ENCODE results near the gene PHF2. TPM values are rescaled to one million over a fixed set of nuclear protein-coding genes. Genes with fewer than 3 reads are reported as not detected.
A peak's percentile ranks its signal among the peaks of the same experiment; 100 is the strongest.
"Not testable (repeated sequence)": the region's sequence is repeated elsewhere in the genome, so short reads cannot be mapped to it uniquely, and the experiment has no call there.

The PHF2 gene
- total RNA-seq, 1 experiment from 2014 or later, result 32.2 TPM

GRCh38 chr9:93661591-93661990 lies 85.2 kb downstream of the PHF2 start:
- Histone ChIP-seq H3K27me3 (no peaks in the 10 kb centered on the region), H3K27ac (no peak overlapping the region), H3K36me3 (peaks cover 8% of the 10 kb centered on the region)

GRCh38 chr9:93662016-93662638 lies 85.7 kb downstream of the PHF2 start:
- Histone ChIP-seq H3K27me3 (no peaks in the 10 kb centered on the region), H3K4me1 (no peaks in the 10 kb centered on the region), H3K27ac (no peak overlapping the region), H3K36me3 (peaks cover 8% of the 10 kb centered on the region), H3K4me3 (no peak overlapping the region), H3K9me3 (replicated peaks) (no peaks in the 10 kb centered on the region)
- DNase-seq, result no peak

More at GRCh38 chr9:93661591-93661990, 85.2 kb downstream of the PHF2 start:
- Histone ChIP-seq H3K4me3 (no peak overlapping the region), H3K9me3 (replicated peaks) (no peaks in the 10 kb centered on the region), H3K4me1 (no peaks in the 10 kb centered on the region)
- no peak for DNase-seq

GRCh38 chr9:93662952-93663572 lies 86.7 kb downstream of the PHF2 start:
- no peak for DNase-seq
- H3K36me3 ChIP-seq, result peaks cover 8% of the 10 kb centered on the region
- no peaks in the 10 kb centered on the region for H3K4me1 ChIP-seq

GRCh38 chr9:93663877-93664548 lies 87.6 kb downstream of the PHF2 start:
- H3K27me3 ChIP-seq, result no peaks in the 10 kb centered on the region
- H3K9me3 ChIP-seq (replicated peaks), result no peaks in the 10 kb centered on the region
- no peak overlapping the region for H3K4me3 ChIP-seq
- no peak overlapping the region for H3K27ac ChIP-seq
- peak in 1 of 2 experiments; percentile 0 for DNase-seq
- peaks cover 8% of the 10 kb centered on the region for H3K36me3 ChIP-seq
- H3K4me1 ChIP-seq, result no peaks in the 10 kb centered on the region

More at GRCh38 chr9:93662952-93663572, 86.7 kb downstream of the PHF2 start:
- no peaks in the 10 kb centered on the region for H3K9me3 ChIP-seq (replicated peaks)
- no peak overlapping the region for H3K27ac ChIP-seq
- H3K4me3 ChIP-seq, result no peak overlapping the region
- no peaks in the 10 kb centered on the region for H3K27me3 ChIP-seq

- no peaks in the 10 kb centered on the region for H3K9me3 ChIP-seq (replicated peaks)
- peak in 1 of 2 experiments; percentile 1 for DNase-seq
- peaks cover 8% of the 10 kb centered on the region for H3K36me3 ChIP-seq
- H3K4me3 ChIP-seq, result no peak overlapping the region
- H3K27ac ChIP-seq, result no peak overlapping the region
- H3K27me3 ChIP-seq, result no peaks in the 10 kb centered on the region
- H3K4me1 ChIP-seq, result no peaks in the 10 kb centered on the region
These were observed 88.3 kb downstream of the PHF2 start for GRCh38 chr9:93664549-93665120.

- H3K4me3 ChIP-seq, result no peak overlapping the region
- H3K27me3 ChIP-seq, result no peaks in the 10 kb centered on the region
- H3K36me3 ChIP-seq, result peaks cover 8% of the 10 kb centered on the region
- H3K4me1 ChIP-seq, result no peaks in the 10 kb centered on the region
- H3K9me3 ChIP-seq (replicated peaks), result no peaks in the 10 kb centered on the region
- no peak overlapping the region for H3K27ac ChIP-seq
- DNase-seq, result peak in 1 of 2 experiments; percentile 3
These were observed 88.8 kb downstream of the PHF2 start for GRCh38 chr9:93665128-93665636.

- Histone ChIP-seq H3K27ac (no peak overlapping the region), H3K27me3 (no peaks in the 10 kb centered on the region), H3K4me1 (no peaks in the 10 kb centered on the region), H3K9me3 (replicated peaks) (no peaks in the 10 kb centered on the region), H3K4me3 (no peak overlapping the region), H3K36me3 (peaks cover 4% of the 10 kb centered on the region; the same call in 1 of the 2 replicates)
- DNase-seq, result peak in 1 of 2 experiments; percentile 4
These were observed 89.5 kb downstream of the PHF2 start for GRCh38 chr9:93665637-93666438.

GRCh38 chr9:93666439-93666784 lies 90.0 kb downstream of the PHF2 start:
- H3K4me1 ChIP-seq; H3K27ac ChIP-seq; H3K27me3 ChIP-seq; H3K9me3 ChIP-seq (replicated peaks); DNase-seq; H3K4me3 ChIP-seq; H3K36me3 ChIP-seq: not testable (repeated sequence)

GRCh38 chr9:93667006-93667405 lies 90.6 kb downstream of the PHF2 start:
- H3K4me3 ChIP-seq, result no peak overlapping the region
- DNase-seq, result peak in 1 of 2 experiments; percentile 5
- no peak overlapping the region for H3K27ac ChIP-seq
- no peaks in the 10 kb centered on the region for H3K4me1 ChIP-seq
- H3K9me3 ChIP-seq (replicated peaks), result no peaks in the 10 kb centered on the region
- peaks cover 2% of the 10 kb centered on the region; the same call in 1 of the 2 replicates for H3K36me3 ChIP-seq
- no peaks in the 10 kb centered on the region for H3K27me3 ChIP-seq

- H3K27me3 ChIP-seq, result no peaks in the 10 kb centered on the region
- H3K36me3 ChIP-seq, result no peaks in the 10 kb centered on the region
- no peak overlapping the region for H3K27ac ChIP-seq
- DNase-seq, result peak in 1 of 2 experiments; percentile 1
- no peaks in the 10 kb centered on the region for H3K4me1 ChIP-seq
- H3K4me3 ChIP-seq, result no peak overlapping the region
- H3K9me3 ChIP-seq (replicated peaks), result no peaks in the 10 kb centered on the region
These were observed 91.2 kb downstream of the PHF2 start for GRCh38 chr9:93667627-93668026.

GRCh38 chr9:93668261-93668871 lies 92.0 kb downstream of the PHF2 start:
- no peaks in the 10 kb centered on the region for H3K36me3 ChIP-seq
- DNase-seq, result peak in 1 of 2 experiments; percentile 5
- no peaks in the 10 kb centered on the region for H3K27me3 ChIP-seq
- no peaks in the 10 kb centered on the region for H3K4me1 ChIP-seq
- no peaks in the 10 kb centered on the region for H3K9me3 ChIP-seq (replicated peaks)
- no peak overlapping the region for H3K27ac ChIP-seq
- no peak overlapping the region for H3K4me3 ChIP-seq

- no peaks in the 10 kb centered on the region for H3K27me3 ChIP-seq
- no peaks in the 10 kb centered on the region for H3K36me3 ChIP-seq
- no peak overlapping the region for H3K4me3 ChIP-seq
- no peaks in the 10 kb centered on the region for H3K9me3 ChIP-seq (replicated peaks)
- H3K4me1 ChIP-seq, result no peaks in the 10 kb centered on the region
- H3K27ac ChIP-seq, result no peak overlapping the region
- DNase-seq, result peak in 1 of 2 experiments; percentile 0
These were observed 93.0 kb downstream of the PHF2 start for GRCh38 chr9:93669116-93669957.

- Histone ChIP-seq H3K9me3 (replicated peaks) (no peaks in the 10 kb centered on the region), H3K4me3 (no peak overlapping the region), H3K27me3 (no peaks in the 10 kb centered on the region), H3K36me3 (no peaks in the 10 kb centered on the region), H3K27ac (no peak overlapping the region), H3K4me1 (no peaks in the 10 kb centered on the region)
- peak; percentile 7 to 15 for DNase-seq
These were observed 93.5 kb downstream of the PHF2 start for GRCh38 chr9:93669958-93670207.
